Gastroesophageal sphincter (tissue), 4 donors: ENCODE data around the gene PRIM1. TPM values are rescaled to one million over a fixed set of nuclear protein-coding genes. Genes with fewer than 3 reads are reported as not detected.
"Not testable (repeated sequence)": the region's sequence is repeated elsewhere in the genome, so short reads cannot be mapped to it uniquely, and the experiment has no call there.

ENCODE experiments used
- ATAC-seq: fragments of 150-250 bp; one replicate; pipeline ENCODE4 v1.9.1; 2016; ENCODE audit warnings: mild to moderate bottlenecking, moderate library complexity
- H3K27ac ChIP-seq, 4 donors: fragments of 200-600 bp; sonication (generic) in 3 of 4; 1 replicate in 3 of 4; 2 replicates in 1 of 4; pipeline ENCODE4 v1.5.1; 2016 to 2019
- H3K27me3 ChIP-seq: fragments of 200-600 bp; sonication (generic); one replicate; pipeline ENCODE4 v1.5.1; 2019
- H3K36me3 ChIP-seq, 2 donors: fragments of 200-600 bp; sonication (generic); one replicate each; pipeline ENCODE4 v1.5.1; 2019; ENCODE audit warnings: control low read depth in 1 of 2
- H3K4me1 ChIP-seq, 3 donors: fragments of 200-600 bp; sonication (generic); 1 replicate in 2 of 3; 2 replicates in 1 of 3; pipeline ENCODE4 v1.5.1; 2016 to 2019; ENCODE audit warnings: control low read depth in 2 of 3
- H3K4me3 ChIP-seq, 2 donors: fragments of 200-600 bp; sonication (generic); one replicate each; pipeline ENCODE4 v1.5.1; 2019; ENCODE audit warnings: mild to moderate bottlenecking in 1 of 2, moderate library complexity in 1 of 2
- H3K9me3 ChIP-seq, 3 donors: fragments of 200-600 bp; sonication (generic); one replicate each; pipeline ENCODE4 v1.5.1; 2017 to 2019; ENCODE audit warnings: control low read depth in 2 of 3
- EP300 ChIP-seq: sonication (generic); formaldehyde crosslinking; IDR thresholded peaks from one replicate; pipeline ENCODE4 v1.6.1; 2017; ENCODE audit warnings: antibody characterized with exemption, mild to moderate bottlenecking
- POLR2A ChIP-seq, 2 donors: fragments of 450-650 bp; IDR thresholded peaks; one replicate each; pipeline ENCODE4 v1.6.1; 2017; ENCODE audit warnings: antibody characterized with exemption in 2 of 2, mild to moderate bottlenecking in 2 of 2, moderate library complexity in 1 of 2
- POLR2AphosphoS5 ChIP-seq: sonication (generic); formaldehyde crosslinking; IDR thresholded peaks from one replicate; pipeline ENCODE4 v1.6.1; 2017; ENCODE audit warnings: antibody characterized with exemption
- WGBS, 2 donors: methylation state at CpG; one replicate each; pipeline ENCODE4 v1.1.5; 2018; ENCODE audit warnings: low coverage in 1 of 2; 5-methylcytosine and 5-hydroxymethylcytosine counted together
- total RNA-seq, 4 donors: library from RNA; depleted of rRNA; stranded (reverse); fragments of >200 nt; gene quantifications; one replicate each; pipeline ENCODE4 v1.1.0, GENCODE V29; 2016
- TF ChIP-seq, protein P1 (sequence below), 4 experiments: fragments of 200-600 bp in 2 of 4; fragments of 450-650 bp in 2 of 4; sonication (generic) in 1 of 4; IDR thresholded peaks; one replicate each; pipeline ENCODE4 v1.5.1; 2017 to 2019; ENCODE audit warnings: antibody characterized with exemption in 4 of 4, mild to moderate bottlenecking in 2 of 4, moderate library complexity in 2 of 4

PRIM1 gene
- total RNA-seq: 10 to 100 TPM in 1 of 4 donors, 1 to 10 TPM in 3; 2.6 to 13.0 (median 5.1) TPM

GRCh38 chr12:56751712-56752598 is at the start of gene PRIM1:
Gene PRIM1 (minus strand): TSS chr12:56752323. CDS start chr12:56752298, 25 bp downstream.
- 0 to 1% methylated on average over 18 to 19 of the region's 64 CpGs for WGBS, 2 donors
- ATAC-seq: peak; percentile 96
- Histone ChIP-seq H3K4me3 (peak within 1 kb of the TSS; percentile 75 to 97), H3K27me3 (no peaks in the 10 kb centered on the region), H3K9me3 (no peaks in the 10 kb centered on the region), H3K4me1 (peaks cover 0 to 27% (median 6%) of the 10 kb centered on the region in 3 donors), H3K27ac (peak within 1 kb of the TSS; percentile 32 to 75 (median 68)), H3K36me3 (peaks cover 0 to 14% of the 10 kb centered on the region in 2 donors)
- TF ChIP-seq, protein P1, sequence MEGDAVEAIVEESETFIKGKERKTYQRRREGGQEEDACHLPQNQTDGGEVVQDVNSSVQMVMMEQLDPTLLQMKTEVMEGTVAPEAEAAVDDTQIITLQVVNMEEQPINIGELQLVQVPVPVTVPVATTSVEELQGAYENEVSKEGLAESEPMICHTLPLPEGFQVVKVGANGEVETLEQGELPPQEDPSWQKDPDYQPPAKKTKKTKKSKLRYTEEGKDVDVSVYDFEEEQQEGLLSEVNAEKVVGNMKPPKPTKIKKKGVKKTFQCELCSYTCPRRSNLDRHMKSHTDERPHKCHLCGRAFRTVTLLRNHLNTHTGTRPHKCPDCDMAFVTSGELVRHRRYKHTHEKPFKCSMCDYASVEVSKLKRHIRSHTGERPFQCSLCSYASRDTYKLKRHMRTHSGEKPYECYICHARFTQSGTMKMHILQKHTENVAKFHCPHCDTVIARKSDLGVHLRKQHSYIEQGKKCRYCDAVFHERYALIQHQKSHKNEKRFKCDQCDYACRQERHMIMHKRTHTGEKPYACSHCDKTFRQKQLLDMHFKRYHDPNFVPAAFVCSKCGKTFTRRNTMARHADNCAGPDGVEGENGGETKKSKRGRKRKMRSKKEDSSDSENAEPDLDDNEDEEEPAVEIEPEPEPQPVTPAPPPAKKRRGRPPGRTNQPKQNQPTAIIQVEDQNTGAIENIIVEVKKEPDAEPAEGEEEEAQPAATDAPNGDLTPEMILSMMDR (IDR thresholded peaks at IDR 0.05): peak in 3 of 4 experiments; percentile 40 to 61 (median 53)
- peak; percentile 23 for TF ChIP-seq POLR2AphosphoS5
- TF ChIP-seq EP300: no peak
- peak in 1 of 2 donors; percentile 8 for TF ChIP-seq POLR2A (IDR thresholded peaks at IDR 0.05)

GRCh38 chr12:56800221-56800620 is 48.1 kb upstream of the PRIM1 start:
- Histone ChIP-seq H3K4me1 (peaks cover 0 to 11% (median 0%) of the 10 kb centered on the region in 3 donors), H3K36me3 (no peaks in the 10 kb centered on the region), H3K9me3 (no peaks in the 10 kb centered on the region), H3K27me3 (no peaks in the 10 kb centered on the region), H3K27ac (no peak overlapping the region), H3K4me3 (no peak overlapping the region)
- TF ChIP-seq POLR2A (IDR thresholded peaks at IDR 0.05) (no peak), POLR2AphosphoS5 (no peak), EP300 (no peak)
- TF ChIP-seq, protein P1 (IDR thresholded peaks at IDR 0.05): no peak
- no peak for ATAC-seq

DNA sequence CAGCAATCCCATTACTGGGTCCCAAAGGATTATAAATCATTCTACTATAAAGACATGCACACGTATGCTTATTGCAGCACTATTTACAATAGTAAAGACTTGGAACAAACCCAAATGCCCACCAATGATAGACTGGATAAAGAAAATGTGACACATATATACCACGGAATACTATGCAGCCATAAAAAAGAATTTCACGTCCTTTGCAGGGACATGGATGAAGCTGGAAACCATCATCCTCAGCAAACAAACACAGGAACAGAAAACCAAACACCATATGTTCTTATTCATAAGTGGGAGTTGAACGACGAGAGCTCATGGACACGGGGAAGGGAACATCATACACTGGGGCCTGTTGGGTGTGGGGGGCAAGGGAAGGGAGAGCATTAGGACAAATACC is 47.2 kb upstream of the PRIM1 start:
- not testable (repeated sequence) for H3K27ac ChIP-seq, H3K4me3 ChIP-seq, H3K36me3 ChIP-seq, H3K27me3 ChIP-seq, H3K9me3 ChIP-seq, ATAC-seq
- H3K4me1 ChIP-seq: peaks cover 0 to 11% (median 0%) of the 10 kb centered on the region in 3 donors
- WGBS, 2 donors: 69 to 80% methylated on average over 4 to 6 of the region's 6 CpGs

DNA sequence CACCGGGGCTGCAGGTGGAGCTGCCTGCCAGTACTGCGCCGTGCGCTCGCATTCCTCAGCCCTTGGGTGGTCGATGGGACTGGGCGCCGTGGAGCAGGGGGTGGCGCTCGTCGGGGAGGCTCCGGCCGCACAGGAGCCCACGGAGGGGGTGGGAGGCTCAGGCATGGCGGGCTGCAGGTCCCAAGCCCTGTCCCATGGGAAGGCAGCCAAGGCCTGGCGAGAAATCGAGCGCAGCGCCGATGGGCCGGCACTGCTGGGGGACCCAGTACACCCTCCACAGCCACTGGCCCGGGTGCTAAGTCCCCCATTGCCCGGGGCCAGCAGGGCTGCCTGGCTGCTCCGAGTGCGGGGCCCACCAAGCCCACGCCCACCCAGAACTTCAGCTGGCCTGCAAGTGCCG is 43.7 kb upstream of the PRIM1 start:
- not testable (repeated sequence) for H3K4me3 ChIP-seq, H3K36me3 ChIP-seq, H3K27ac ChIP-seq, H3K4me1 ChIP-seq, H3K27me3 ChIP-seq, ATAC-seq, H3K9me3 ChIP-seq
- no CpG with 5 or more reads among the region's 27 CpGs for WGBS, 2 donors

DNA sequence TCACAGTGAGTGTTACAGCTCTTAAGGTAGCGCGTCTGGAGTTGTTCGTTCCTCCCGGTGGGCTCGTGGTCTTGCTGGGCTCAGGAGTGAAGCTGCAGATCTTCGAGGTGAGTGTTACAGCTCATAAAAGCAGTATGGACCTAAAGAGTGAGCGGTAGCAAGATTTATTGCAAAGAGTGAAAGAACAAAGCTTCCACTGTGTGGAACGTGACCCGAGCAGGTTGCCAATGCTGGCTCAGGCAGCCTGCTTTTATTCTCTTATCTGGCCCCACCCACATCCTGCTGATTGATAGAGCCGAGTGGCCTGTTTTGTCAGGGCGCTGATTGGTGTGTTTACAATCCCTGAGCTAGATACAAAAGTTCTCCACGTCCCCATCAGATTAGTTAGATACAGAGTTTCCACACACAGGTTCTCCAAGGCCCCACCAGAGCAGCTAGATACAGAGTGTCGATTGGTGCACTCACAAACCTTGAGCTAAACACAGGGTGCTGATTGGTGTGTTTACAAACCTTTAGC is 43.0 kb upstream of the PRIM1 start:
- H3K4me1 ChIP-seq, H3K9me3 ChIP-seq, H3K27me3 ChIP-seq, H3K36me3 ChIP-seq, ATAC-seq, H3K27ac ChIP-seq, H3K4me3 ChIP-seq: not testable (repeated sequence)
- 58 to 83% methylated on average over 3 to 5 of the region's 13 CpGs for WGBS, 2 donors

- not testable (repeated sequence) for H3K4me3 ChIP-seq, H3K9me3 ChIP-seq, ATAC-seq, H3K27me3 ChIP-seq, H3K4me1 ChIP-seq, H3K27ac ChIP-seq, H3K36me3 ChIP-seq
- 98% methylated on average over 7 of the region's 7 CpGs; no CpG with 5 or more reads in 1 of the 2 donors for WGBS, 2 donors
These were observed 41.0 kb upstream of the PRIM1 start for GRCh38 chr12:56793124-56793523.

GRCh38 chr12:56792678-56793077 is 40.6 kb upstream of the PRIM1 start:
- 68 to 86% methylated on average over 2 of the region's 2 CpGs for WGBS, 2 donors
- no peak overlapping the region for H3K4me3 ChIP-seq
- H3K4me1 ChIP-seq: no peaks in the 10 kb centered on the region
- H3K36me3 ChIP-seq: no peaks in the 10 kb centered on the region
- H3K27me3 ChIP-seq: no peaks in the 10 kb centered on the region
- ATAC-seq: no peak
- TF ChIP-seq, protein P1 (IDR thresholded peaks at IDR 0.05): no peak
- no peak for TF ChIP-seq POLR2AphosphoS5
- TF ChIP-seq POLR2A (IDR thresholded peaks at IDR 0.05): no peak
- no peak for TF ChIP-seq EP300
- no peak overlapping the region for H3K27ac ChIP-seq
- no peaks in the 10 kb centered on the region for H3K9me3 ChIP-seq

DNA sequence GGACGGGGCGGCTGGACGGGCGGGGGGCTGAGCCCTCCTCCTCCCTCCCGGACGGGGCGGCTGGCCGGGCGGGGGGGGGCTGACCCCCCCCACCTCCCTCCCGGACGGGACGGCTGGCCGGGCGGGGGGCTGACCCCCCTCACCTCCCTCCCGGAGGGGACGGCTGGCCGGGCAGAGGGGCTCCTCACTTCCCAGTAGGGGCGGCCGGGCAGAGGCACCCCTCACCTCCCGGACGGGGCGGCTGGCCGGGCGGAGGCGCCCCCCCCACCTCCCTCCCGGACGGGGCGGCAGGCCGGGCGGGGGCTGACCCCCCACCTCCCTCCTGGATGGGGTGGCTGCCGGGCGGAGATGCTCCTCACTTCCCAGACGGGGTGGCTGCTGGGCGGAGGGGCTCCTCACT is 37.3 kb upstream of the PRIM1 start:
- H3K4me1 ChIP-seq, H3K9me3 ChIP-seq, ATAC-seq, H3K27ac ChIP-seq, H3K27me3 ChIP-seq, H3K36me3 ChIP-seq, H3K4me3 ChIP-seq: not testable (repeated sequence)
- no CpG with 5 or more reads among the region's 34 CpGs for WGBS, 2 donors
